Stimulated activated effector memory CD8-positive, alpha-beta T cell treated with anti-CD3 and anti-CD28 coated beads, Interleukin-12 subunit alpha, Interleukin-12 subunit beta, amount 100 ng/mL, for 72 hours (primary cell): ENCODE results near the gene PCGF5.
A peak's percentile ranks its signal among the peaks of the same experiment; 100 is the strongest.

Source experiments
- ATAC-seq: fragments of 150-1000 bp; cut with Tn5 transposase; 2 replicates; pipeline ENCODE4 v1.10.0; 2021
- DNase-seq, 2 donors: peaks; one replicate each; pipeline ENCODE4 v3.0.0; 2021 to 2022; ENCODE audit warnings: low spot score in 2 of 2
- H3K27ac Mint-ChIP-seq: one replicate; pipeline ENCODE4 v1.8.0; 2022; ENCODE audit warnings: mild to moderate bottlenecking, mixed read lengths
- H3K36me3 Mint-ChIP-seq: one replicate; pipeline ENCODE4 v1.8.0; 2022; ENCODE audit warnings: mild to moderate bottlenecking, mixed read lengths
- H3K4me1 Mint-ChIP-seq: one replicate; pipeline ENCODE4 v1.8.0; 2022; ENCODE audit warnings: mixed read lengths
- H3K4me3 Mint-ChIP-seq: one replicate; pipeline ENCODE4 v1.8.0; 2022; ENCODE audit warnings: mild to moderate bottlenecking, mixed read lengths
- H3K9me3 Mint-ChIP-seq: one replicate; pipeline ENCODE4 v1.8.0; 2022; ENCODE audit warnings: mixed read lengths

The PCGF5 gene

DNA sequence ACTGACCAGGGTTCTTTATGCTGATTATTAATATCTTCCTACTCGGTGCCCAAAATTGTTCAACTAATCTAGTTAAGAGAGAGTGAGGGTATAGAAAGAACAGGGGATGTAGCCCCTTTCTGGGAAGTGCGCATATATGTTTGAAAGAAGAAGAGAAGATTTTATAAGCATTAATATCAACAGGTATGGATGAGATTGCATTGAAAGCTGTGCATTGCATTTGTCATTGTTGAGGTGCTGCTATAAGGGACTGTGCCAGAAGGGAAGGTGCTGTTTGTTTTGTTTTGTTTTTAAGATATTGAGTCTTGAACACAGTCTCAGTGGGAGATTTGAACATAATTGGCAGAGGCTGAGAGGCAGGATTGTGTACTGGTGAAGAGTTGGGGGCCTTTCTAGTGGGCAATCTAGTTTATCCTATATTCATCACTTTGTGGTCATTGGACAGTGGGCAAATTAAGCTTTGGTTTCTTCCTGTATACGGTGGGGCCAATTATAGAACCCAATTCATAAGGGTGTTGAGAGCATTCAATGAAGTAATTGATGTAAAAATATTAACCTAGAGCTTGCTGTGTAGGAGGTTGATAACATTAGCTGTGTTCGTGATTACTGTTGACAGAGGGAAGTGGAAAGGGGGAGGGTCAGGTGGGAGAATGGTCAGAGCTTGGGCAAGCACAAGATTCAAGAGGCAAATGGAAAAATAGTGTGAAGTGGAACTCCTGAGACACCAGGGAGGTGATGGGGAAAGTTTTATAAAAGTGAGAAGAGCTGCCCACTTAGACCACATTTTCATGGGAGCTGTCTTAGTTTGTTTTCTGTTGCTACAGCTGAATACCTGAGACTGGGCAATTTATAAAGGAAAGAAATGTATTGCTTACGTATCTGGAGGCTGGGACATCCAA, 19.9 kb upstream of the PCGF5 start:
- DNase-seq, result no peak
- H3K4me1 Mint-ChIP-seq, result peaks cover 79% of the 10 kb centered on the region
- peak overlapping the region; percentile 65 for H3K4me3 Mint-ChIP-seq
- no peaks in the 10 kb centered on the region for H3K36me3 Mint-ChIP-seq
- ATAC-seq, result peak; percentile 14
- H3K27ac Mint-ChIP-seq, result peak overlapping the region; percentile 89
- no peaks in the 10 kb centered on the region for H3K9me3 Mint-ChIP-seq

DNA sequence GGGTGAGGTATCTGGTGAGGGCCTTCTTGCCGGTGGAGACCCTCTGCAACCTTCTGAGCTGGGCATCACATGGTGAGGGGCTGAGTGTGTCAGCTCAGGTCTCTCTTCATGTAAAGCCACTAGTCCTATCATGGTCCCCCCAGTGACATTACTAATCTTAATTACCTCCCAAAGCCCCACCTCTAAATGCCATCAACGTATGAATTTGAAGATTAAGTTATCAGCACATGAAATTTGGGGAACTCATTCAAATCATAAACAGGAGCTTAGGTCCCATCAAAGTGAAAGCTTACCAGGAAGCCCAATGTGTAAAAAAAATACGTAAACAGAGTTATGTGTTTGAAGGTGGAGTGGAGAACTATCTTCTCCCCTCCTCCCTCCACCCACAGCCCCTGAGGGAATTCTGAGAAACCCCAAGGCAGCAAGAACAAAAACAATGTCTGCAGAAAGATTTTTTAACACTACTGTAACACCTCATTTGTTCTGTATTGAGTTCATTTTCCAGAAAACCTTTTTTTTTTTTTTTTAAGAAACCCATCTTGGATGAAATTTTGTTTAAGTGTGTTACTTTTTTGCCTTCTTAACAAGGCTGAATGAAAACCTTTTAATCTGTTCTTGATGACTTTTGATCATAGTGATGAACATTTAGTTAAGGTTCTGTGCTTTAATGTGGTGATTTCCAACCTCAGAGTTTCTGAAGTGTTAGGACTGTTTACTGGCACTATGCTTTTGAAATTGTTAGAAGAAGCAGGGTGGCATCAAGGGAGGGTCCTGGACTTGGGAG, 19.1 kb upstream of the PCGF5 start:
- Mint-ChIP-seq H3K4me3 (peak overlapping the region; percentile 65), H3K27ac (peak overlapping the region; percentile 89), H3K4me1 (peaks cover 83% of the 10 kb centered on the region), H3K36me3 (no peaks in the 10 kb centered on the region), H3K9me3 (no peaks in the 10 kb centered on the region)
- peak; percentile 67 for ATAC-seq
- DNase-seq, result peak in 1 of 2 donors; percentile 76

DNA sequence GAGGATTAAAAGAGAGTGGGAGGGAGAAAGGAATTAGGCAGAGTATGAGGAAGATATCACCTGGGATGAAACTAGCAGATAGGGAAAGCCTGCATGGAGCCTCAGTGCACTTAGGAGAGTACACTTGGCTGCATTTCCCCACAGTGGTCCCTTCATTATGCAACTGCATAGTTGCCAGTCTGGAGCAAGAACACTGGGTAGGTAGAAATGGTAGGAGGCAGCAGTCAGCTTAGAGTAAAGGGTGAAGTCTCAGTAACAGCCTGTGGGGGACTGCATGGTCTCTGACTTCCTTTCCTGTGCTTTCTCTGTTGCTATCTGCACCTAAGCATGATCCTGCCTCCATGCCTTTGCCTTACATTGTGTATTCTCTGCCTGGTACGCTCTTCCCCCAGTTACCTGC, 14.0 kb upstream of the PCGF5 start:
- Mint-ChIP-seq H3K36me3 (no peaks in the 10 kb centered on the region), H3K9me3 (no peaks in the 10 kb centered on the region), H3K27ac (peak overlapping the region; percentile 18), H3K4me3 (peak overlapping the region; percentile 37), H3K4me1 (peaks cover 73% of the 10 kb centered on the region)
- ATAC-seq (peak; percentile 64), DNase-seq (no peak)

DNA sequence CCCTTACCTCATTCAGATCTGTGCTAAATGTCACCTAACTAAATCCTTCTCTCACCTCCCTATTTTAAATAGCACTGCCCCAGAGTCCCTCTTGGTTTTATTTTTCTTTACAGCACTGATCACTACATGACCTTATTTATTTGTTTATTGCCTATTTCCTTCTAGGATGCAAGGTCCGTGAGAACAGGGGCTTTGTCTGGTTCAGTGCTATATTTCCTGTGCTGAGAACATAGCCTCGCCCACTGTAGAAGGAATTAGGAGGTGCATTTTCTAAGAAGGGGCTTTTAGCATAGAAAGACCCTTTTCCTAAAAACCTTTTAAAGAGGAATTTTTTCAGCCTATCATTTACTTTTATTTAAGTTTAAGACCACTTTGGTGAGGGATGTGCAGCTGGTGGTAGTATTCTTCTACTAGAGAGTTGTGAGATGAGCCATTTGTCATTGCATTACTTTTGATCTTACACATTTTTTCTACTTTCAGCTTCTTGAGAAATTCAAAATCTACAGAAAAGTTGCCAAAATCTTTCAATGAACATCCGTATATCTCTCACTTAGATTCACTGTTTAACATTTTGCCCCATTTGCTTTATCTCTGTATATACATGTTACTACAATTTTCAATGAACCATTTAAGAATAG, 13.5 kb upstream of the PCGF5 start:
- DNase-seq (no peak), ATAC-seq (peak; percentile 75)
- no peaks in the 10 kb centered on the region for H3K36me3 Mint-ChIP-seq
- peak overlapping the region; percentile 37 for H3K4me3 Mint-ChIP-seq
- peak overlapping the region; percentile 18 for H3K27ac Mint-ChIP-seq
- no peaks in the 10 kb centered on the region for H3K9me3 Mint-ChIP-seq
- H3K4me1 Mint-ChIP-seq, result peaks cover 72% of the 10 kb centered on the region

DNA sequence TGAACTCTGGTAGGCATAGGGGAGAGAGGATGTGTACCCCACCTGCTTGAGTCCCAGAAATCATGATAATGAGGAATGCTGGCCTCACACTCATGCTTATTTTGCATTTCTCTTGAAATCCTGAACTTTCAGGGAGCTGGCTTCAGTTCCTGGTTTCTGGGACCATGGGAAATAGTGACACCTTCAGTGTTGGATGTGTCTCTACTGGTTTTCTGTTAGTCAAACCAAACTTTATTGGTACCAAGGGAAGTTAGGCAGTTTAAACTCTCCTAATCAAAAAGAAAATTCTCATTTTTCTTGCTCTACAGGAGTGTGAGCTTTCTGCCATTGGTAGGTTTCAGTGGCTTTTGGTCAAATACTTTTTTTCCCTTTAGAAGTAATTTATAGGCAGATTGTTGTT, 11.8 kb upstream of the PCGF5 start:
- H3K9me3 Mint-ChIP-seq, result no peaks in the 10 kb centered on the region
- H3K27ac Mint-ChIP-seq, result peak overlapping the region; percentile 10
- H3K36me3 Mint-ChIP-seq, result no peaks in the 10 kb centered on the region
- no peak overlapping the region for H3K4me3 Mint-ChIP-seq
- ATAC-seq (no peak), DNase-seq (no peak)
- peaks cover 61% of the 10 kb centered on the region for H3K4me1 Mint-ChIP-seq

DNA sequence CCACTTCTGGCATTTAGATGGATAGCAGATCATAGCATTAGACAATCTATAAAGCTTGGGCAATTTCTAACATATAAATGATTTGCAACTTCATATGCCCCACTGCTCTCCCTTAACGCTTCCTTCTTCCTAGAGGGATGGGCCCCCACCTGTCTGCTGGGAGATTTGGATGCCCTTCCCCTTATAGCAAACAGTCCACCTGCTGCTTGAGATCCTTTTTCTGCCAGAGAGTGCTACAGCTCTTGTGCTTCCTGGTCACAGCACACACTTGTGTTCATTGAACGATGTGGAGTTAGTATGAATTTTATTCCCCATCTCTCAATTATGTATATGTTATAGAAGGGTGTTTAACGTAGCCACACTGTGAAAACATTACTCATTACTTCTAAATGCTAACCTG, 10.4 kb upstream of the PCGF5 start:
- Mint-ChIP-seq H3K4me1 (peaks cover 61% of the 10 kb centered on the region), H3K36me3 (no peaks in the 10 kb centered on the region), H3K27ac (no peak overlapping the region), H3K9me3 (no peaks in the 10 kb centered on the region), H3K4me3 (no peak overlapping the region)
- no peak for DNase-seq
- peak; percentile 20 for ATAC-seq

DNA sequence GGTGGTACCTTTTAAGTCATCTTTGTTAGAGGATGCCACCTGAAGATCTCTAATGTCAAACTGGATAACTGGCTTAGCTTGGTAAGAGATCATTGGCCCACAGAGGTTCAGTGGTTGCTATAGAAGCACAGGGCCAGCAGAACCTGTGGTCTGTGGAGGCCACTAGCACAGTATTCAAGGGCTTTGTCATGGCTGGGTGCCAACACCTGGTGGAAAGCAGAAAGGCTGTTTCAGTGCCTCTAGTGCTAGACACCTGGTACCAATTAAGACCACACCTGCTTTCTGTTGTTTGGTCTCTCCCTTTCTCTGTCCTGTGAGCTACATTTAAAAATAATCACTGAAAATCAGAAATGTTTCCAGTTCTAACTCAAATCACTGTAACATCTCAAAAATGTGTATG, 10.0 kb upstream of the PCGF5 start:
- DNase-seq (no peak), ATAC-seq (peak; percentile 57)
- Mint-ChIP-seq H3K27ac (no peak overlapping the region), H3K36me3 (no peaks in the 10 kb centered on the region), H3K9me3 (no peaks in the 10 kb centered on the region), H3K4me3 (no peak overlapping the region), H3K4me1 (peaks cover 57% of the 10 kb centered on the region)

DNA sequence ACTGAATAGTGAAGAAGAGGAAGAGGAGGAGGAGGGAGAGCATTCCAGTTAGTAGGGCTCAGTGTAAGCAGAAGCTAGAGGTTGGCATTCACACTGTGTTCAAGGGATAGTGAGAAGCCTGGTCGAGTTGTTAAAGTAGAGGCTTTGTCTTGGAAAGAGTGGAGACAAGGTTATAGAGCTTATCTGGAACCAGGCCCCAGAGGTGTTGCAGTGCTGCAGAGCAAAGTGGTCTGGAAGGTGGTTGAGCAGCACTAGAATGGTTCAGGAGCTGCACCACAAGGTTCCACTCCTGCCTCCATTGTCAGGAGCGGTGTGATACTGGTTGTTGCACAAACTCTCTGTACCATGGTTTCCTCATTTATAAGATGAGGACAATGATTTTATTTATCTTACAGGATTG, 8.8 kb upstream of the PCGF5 start:
- DNase-seq, result no peak
- H3K27ac Mint-ChIP-seq, result no peak overlapping the region
- no peaks in the 10 kb centered on the region for H3K9me3 Mint-ChIP-seq
- no peak overlapping the region for H3K4me3 Mint-ChIP-seq
- peaks cover 56% of the 10 kb centered on the region for H3K4me1 Mint-ChIP-seq
- no peak for ATAC-seq
- H3K36me3 Mint-ChIP-seq, result no peaks in the 10 kb centered on the region

DNA sequence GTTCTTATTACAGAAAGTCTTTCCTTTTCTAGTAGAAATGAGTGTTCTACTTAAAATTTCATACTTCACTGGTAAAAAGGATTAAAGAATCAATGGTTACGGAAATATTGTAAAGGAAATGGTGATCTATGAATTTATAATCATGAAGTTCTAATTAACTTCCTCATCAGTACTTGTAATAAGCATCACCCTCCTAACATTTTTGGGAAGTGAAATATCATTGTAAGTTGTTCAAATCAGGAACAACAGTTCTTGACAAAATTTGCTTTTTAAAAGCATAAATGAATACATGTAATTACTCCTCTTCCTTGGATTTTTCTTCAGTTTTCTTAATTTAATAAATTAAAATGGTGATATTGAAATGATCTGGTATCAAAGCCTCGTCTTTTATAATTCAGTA, 5.6 kb upstream of the PCGF5 start:
- peaks cover 35% of the 10 kb centered on the region for H3K4me1 Mint-ChIP-seq

DNA sequence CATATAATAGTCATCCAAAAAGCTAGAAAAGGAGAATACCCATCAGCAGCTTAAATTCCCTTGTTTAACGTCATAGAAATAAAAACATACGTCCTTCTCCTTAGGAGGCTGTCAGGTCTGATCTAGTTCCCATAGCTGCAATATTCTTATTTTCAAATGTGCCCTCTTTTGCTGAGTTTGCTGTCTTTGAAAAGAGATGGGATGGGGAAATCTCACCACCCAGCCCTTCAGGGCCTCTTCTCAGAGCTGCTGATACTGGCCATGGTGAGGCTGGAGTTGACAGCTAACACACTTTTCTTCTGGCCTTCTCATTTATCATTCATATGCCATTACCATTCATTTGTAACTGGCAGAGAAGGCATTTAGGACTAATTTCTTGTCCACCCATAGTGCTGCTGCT, 5.1 kb upstream of the PCGF5 start:
- H3K36me3 Mint-ChIP-seq, result no peaks in the 10 kb centered on the region
- peaks cover 30% of the 10 kb centered on the region for H3K4me1 Mint-ChIP-seq
- DNase-seq (no peak), ATAC-seq (no peak)
- no peak overlapping the region for H3K27ac Mint-ChIP-seq
- H3K4me3 Mint-ChIP-seq, result no peak overlapping the region
- no peaks in the 10 kb centered on the region for H3K9me3 Mint-ChIP-seq

More for the DNA sequence above, 5.6 kb upstream of the PCGF5 start:
- no peak for ATAC-seq
- DNase-seq, result no peak
- no peak overlapping the region for H3K4me3 Mint-ChIP-seq
- H3K36me3 Mint-ChIP-seq, result no peaks in the 10 kb centered on the region
- H3K27ac Mint-ChIP-seq, result no peak overlapping the region
- no peaks in the 10 kb centered on the region for H3K9me3 Mint-ChIP-seq

DNA sequence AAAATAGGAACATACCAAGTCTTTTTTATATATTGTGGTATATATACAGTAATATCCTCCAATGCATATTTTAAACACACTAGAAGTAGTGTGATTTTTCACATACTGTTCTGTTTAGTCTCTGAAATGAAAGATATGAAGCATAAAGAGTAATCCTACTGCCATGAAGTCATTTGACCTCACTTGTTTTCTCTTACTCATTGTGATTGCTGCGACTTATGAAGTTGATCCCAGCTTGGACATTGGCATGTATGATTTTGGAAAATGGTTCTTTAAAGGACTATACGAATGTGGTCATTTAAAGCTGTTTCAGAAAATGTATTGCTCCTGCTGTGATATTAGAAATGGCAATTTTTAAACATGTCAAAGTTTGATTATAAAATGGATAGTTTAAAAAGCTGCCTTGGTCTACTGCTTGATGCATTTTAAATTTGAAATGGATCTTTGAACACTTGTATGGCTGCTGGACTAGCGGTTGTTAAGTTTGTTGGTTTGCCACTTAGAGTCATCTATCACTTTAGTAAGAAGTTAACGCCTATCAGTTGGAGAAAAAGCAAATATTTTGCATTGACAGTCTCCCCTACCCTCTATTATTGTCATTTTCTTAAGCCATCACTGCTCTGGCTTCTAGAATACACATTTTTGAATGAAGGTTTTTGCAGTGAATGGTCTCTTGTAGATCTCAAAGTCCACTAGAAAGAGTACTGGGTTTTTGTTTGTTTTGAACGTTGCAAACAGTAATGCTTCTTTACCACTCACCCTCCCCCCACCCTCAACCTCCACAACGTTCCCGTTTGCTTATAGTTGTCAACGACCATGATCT, 881 bp upstream of the PCGF5 start:
- Mint-ChIP-seq H3K4me1 (peaks cover 41% of the 10 kb centered on the region), H3K36me3 (peaks cover 13% of the 10 kb centered on the region), H3K9me3 (no peaks in the 10 kb centered on the region), H3K27ac (peak overlapping the region; percentile 21), H3K4me3 (peak overlapping the region; percentile 83)
- DNase-seq, result no peak
- ATAC-seq, result no peak

DNA sequence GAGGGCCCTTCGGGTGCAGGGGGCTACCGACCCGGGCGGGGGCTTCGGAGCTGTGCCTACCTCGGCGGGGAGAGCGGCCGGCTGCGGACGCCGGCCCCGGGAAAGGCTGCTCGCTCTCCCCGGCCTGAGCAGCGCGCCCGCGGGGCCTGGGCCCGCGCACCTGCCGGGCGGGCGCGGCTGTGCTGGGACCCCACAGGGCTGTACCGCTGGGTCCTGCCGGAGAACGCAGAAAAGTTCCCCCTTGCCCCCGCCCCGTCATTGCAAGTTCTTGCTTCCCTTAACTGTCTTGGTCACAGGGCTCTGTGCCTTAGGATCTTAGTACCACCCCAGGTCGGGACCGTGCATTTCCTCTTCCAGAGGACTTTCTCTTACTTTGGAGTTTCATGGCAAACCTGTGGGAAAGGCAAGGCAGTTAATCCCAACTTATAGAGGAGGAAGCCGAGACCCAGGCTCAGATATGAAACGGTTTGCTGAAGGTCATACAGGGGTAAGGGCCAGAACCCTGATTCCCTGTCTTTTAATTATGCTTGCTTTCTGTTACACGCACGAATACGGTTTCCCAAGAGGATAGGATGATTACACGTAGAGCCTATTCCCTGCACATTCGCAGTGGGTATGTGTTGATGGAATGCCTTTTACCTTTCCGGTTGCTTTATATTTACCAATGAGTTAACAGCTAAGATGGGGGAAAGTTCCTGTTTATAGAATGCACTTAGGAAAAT, 652 bp downstream of the PCGF5 start:
- Mint-ChIP-seq H3K36me3 (peaks cover 17% of the 10 kb centered on the region), H3K9me3 (no peaks in the 10 kb centered on the region), H3K4me3 (peak overlapping the region; percentile 83), H3K4me1 (peaks cover 40% of the 10 kb centered on the region), H3K27ac (peak overlapping the region; percentile 94)
- ATAC-seq, result peak; percentile 56
- DNase-seq, result no peak

DNA sequence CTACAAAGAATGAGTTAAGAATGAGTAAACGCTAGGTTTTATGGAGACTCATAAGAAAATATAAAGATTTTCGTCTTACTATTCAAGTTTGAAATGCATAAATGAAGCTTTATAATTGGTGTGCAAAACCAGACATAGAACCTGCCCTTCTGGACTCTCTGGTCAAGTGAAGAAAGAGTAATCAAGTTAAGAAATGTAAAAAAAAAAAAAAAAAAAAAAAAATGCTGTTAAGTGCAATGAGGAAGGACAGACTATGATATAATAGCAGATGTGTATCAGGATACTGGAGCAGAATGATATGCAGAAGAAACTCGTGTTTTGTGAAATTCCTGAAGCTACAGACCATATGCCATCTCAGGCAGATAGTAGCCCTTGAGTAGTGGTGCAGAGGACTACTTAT, 5.6 kb downstream of the PCGF5 start:
- Mint-ChIP-seq H3K27ac (peak overlapping the region; percentile 20), H3K4me1 (peaks cover 52% of the 10 kb centered on the region), H3K9me3 (no peaks in the 10 kb centered on the region), H3K36me3 (peaks cover 23% of the 10 kb centered on the region), H3K4me3 (no peak overlapping the region)
- no peak for DNase-seq
- ATAC-seq, result no peak

DNA sequence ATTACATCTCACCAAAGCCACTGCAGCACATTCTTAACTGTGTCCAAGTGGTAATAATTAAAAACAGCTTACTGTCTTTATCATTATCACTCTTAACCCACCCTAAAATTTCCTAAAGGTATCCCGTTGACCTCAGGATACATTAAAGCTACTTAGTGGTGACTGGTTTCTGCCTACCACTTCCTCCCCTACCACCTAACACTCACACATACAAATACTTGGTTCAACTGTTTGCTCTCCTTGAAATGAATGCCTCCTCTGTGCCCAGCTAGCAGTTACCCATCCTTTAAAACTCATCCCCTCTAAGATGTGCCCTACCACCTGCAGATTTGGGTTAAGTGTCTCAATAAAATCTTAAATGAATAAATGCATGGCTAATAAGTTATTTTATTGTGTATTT, 7.1 kb downstream of the PCGF5 start:
- Mint-ChIP-seq H3K27ac (peak overlapping the region; percentile 3), H3K4me1 (peaks cover 37% of the 10 kb centered on the region), H3K36me3 (peaks cover 21% of the 10 kb centered on the region), H3K9me3 (no peaks in the 10 kb centered on the region), H3K4me3 (no peak overlapping the region)
- ATAC-seq (peak; percentile 77), DNase-seq (no peak)
